GM12891 (cell line): ENCODE data around the gene OTUB1.

ENCODE experiments used
- PAX5 ChIP-seq: IDR thresholded peaks from 2 replicates; pipeline ENCODE4 v1.6.1; 2011; ENCODE audit warnings: low read length, moderate library complexity, mild to moderate bottlenecking; ENCODE audit not compliant: insufficient read depth, severe bottlenecking
- POLR2A ChIP-seq: IDR thresholded peaks from 2 replicates; pipeline ENCODE4 v1.6.1; 2011; ENCODE audit warnings: low read depth, low read length, control low read depth
- POLR2AphosphoS5 ChIP-seq: IDR thresholded peaks from 2 replicates; pipeline ENCODE4 v1.6.1; 2011; ENCODE audit warnings: low read depth, low read length, control low read depth
- POU2F2 ChIP-seq: IDR thresholded peaks from 2 replicates; pipeline ENCODE4 v1.6.1; 2011; ENCODE audit warnings: low read depth, mild to moderate bottlenecking, control low read depth, low read length, moderate library complexity
- SPI1 ChIP-seq: IDR thresholded peaks from 2 replicates; pipeline ENCODE4 v1.6.1; 2011; ENCODE audit warnings: low read depth, low read length, control low read depth
- TAF1 ChIP-seq: IDR thresholded peaks from 2 replicates; pipeline ENCODE4 v1.6.1; 2011; ENCODE audit warnings: low read depth, low read length, control low read depth

GRCh38 chr11:64021757-64022093 lies 35.5 kb downstream of the OTUB1 start:
- TF ChIP-seq TAF1 (no peak), POLR2A (no peak), POLR2AphosphoS5 (no peak), POU2F2 (no peak), SPI1 (no peak), PAX5 (no peak)
